GM21390 (cell line): ENCODE data around the gene MYH6.
"Not testable (repeated sequence)": the region's sequence is repeated elsewhere in the genome, so short reads cannot be mapped to it uniquely, and the experiment has no call there.

Experiments used
- ATAC-seq: cut with Tn5 transposase; IDR thresholded peaks from one replicate; pipeline ENCODE4 v1.9.1; 2021; ENCODE audit not compliant: unreplicated experiment

Gene MYH6

GRCh38 chr14:23436327-23437132, 28.5 kb upstream of the MYH6 start:
- ATAC-seq = no peak

- no peak for ATAC-seq
These were observed 27.7 kb upstream of the MYH6 start, which contains the start of gene MYH7 for GRCh38 chr14:23435543-23436326. Gene MYH7 (minus strand): TSS chr14:23435660. CDS start chr14:23433732, 1,928 bp downstream.

GRCh38 chr14:23434488-23435222, 26.6 kb upstream of the MYH6 start:
- no peak for ATAC-seq

- ATAC-seq = no peak
These were observed 25.4 kb upstream of the MYH6 start for GRCh38 chr14:23433457-23433856.

- no peak for ATAC-seq
These were observed 24.9 kb upstream of the MYH6 start for GRCh38 chr14:23432946-23433345.

GRCh38 chr14:23432102-23432925, 24.2 kb upstream of the MYH6 start:
- ATAC-seq = no peak

GRCh38 chr14:23431486-23431885, 23.4 kb upstream of the MYH6 start:
- no peak for ATAC-seq

- ATAC-seq = no peak
These were observed 22.6 kb upstream of the MYH6 start for GRCh38 chr14:23430723-23431085.

GRCh38 chr14:23430016-23430722, 22.1 kb upstream of the MYH6 start:
- no peak for ATAC-seq

- ATAC-seq = no peak
These were observed 20.8 kb upstream of the MYH6 start for GRCh38 chr14:23428686-23429495.

GRCh38 chr14:23425798-23426197, 17.7 kb upstream of the MYH6 start:
- ATAC-seq = not testable (repeated sequence)

- no peak for ATAC-seq
These were observed 17.1 kb upstream of the MYH6 start for GRCh38 chr14:23425169-23425568.

GRCh38 chr14:23423657-23424056, 15.6 kb upstream of the MYH6 start:
- ATAC-seq = no peak

GRCh38 chr14:23421594-23421993, 13.5 kb upstream of the MYH6 start:
- ATAC-seq = no peak

- not testable (repeated sequence) for ATAC-seq
These were observed 11.6 kb upstream of the MYH6 start for GRCh38 chr14:23419646-23420045.

GRCh38 chr14:23418021-23418420, 9.9 kb upstream of the MYH6 start:
- no peak for ATAC-seq

GRCh38 chr14:23417269-23417668, 9.2 kb upstream of the MYH6 start:
- ATAC-seq = not testable (repeated sequence)

GRCh38 chr14:23416801-23417200, 8.7 kb upstream of the MYH6 start:
- ATAC-seq = no peak
